SK-N-SH (cell line): ENCODE results near the gene LTF. TPM values are rescaled to one million over a fixed set of nuclear protein-coding genes. Genes with fewer than 3 reads are reported as not detected.

Experiments
- CTCF ChIA-PET: fragments of 300-600, 350-600 bp; formaldehyde crosslinking; extraction: SDS; loops from one replicate; lab custom pipeline; 2021; lab: Yijun Ruan, JAX
- POLR2A ChIA-PET: fragments of 350-600 bp; sonication (Branson Sonifier 250); formaldehyde crosslinking; extraction: SDS; loops from one replicate; lab custom pipeline; 2020; ENCODE audit warnings: antibody characterized with exemption, inconsistent platforms; lab: Yijun Ruan, JAX
- DNase-seq: peaks from one replicate; pipeline ENCODE4 v3.0.0; 2012
- H2AFZ ChIP-seq: fragments of 200-600 bp; sonication (generic); 2 replicates; pipeline ENCODE4 v1.8.1; 2016; ENCODE audit warnings: antibody characterized with exemption, mild to moderate bottlenecking, low read depth
- H3F3A ChIP-seq: fragments of 200-600 bp; sonication (generic); replicated peaks from 2 replicates; pipeline ENCODE3; 2016; ENCODE audit warnings: antibody characterized with exemption, mild to moderate bottlenecking; ENCODE audit not compliant: insufficient read depth
- H3K27ac ChIP-seq, 2 experiments: fragments of 200-500 bp in 1 of 2; fragments of 200-600 bp in 1 of 2; sonication (Bioruptor generic) in 1 of 2; sonication (generic), shearing (Covaris generic) in 1 of 2; 2 replicates each; pipeline versions ENCODE4 v1.5.1 to v1.6.1; 2014 to 2016; ENCODE audit warnings: low read depth in 2 of 2, inconsistent platforms in 1 of 2, low read length in 1 of 2, mild to moderate bottlenecking in 1 of 2, mixed read lengths in 1 of 2
- H3K27me3 ChIP-seq: fragments of 200-600 bp; sonication (generic), shearing (Covaris generic); 2 replicates; pipeline ENCODE4 v1.6.1; 2016; ENCODE audit warnings: mixed run types; ENCODE audit not compliant: insufficient read depth
- H3K36me3 ChIP-seq, 2 experiments: fragments of 200-500 bp in 1 of 2; fragments of 200-600 bp in 1 of 2; sonication (Bioruptor generic) in 1 of 2; sonication (generic) in 1 of 2; replicated peaks in 1 of 2; 2 replicates each; pipeline versions ENCODE3 to v1.5.1; 2014 to 2016; ENCODE audit warnings: low read length in 1 of 2, mild to moderate bottlenecking in 1 of 2; ENCODE audit not compliant: insufficient read depth in 2 of 2, control insufficient read depth in 1 of 2
- H3K4me1 ChIP-seq, 2 experiments: fragments of 200-500 bp in 1 of 2; fragments of 200-600 bp in 1 of 2; sonication (Bioruptor generic) in 1 of 2; sonication (generic), shearing (Covaris generic) in 1 of 2; 2 replicates each; pipeline versions ENCODE4 v1.5.1 to v1.6.1; 2014 to 2016; ENCODE audit warnings: low read depth in 1 of 2, low read length in 1 of 2, mixed run types in 1 of 2; ENCODE audit not compliant: insufficient read depth in 2 of 2, control insufficient read depth in 1 of 2
- H3K4me2 ChIP-seq: fragments of 200-600 bp; sonication (generic), shearing (Covaris generic); 2 replicates; pipeline ENCODE4 v1.6.1; 2017; ENCODE audit warnings: mixed run types
- H3K4me3 ChIP-seq, 2 experiments: fragments of 200-500 bp in 1 of 2; fragments of 200-600 bp in 1 of 2; sonication (Bioruptor generic) in 1 of 2; sonication (generic), shearing (Covaris generic) in 1 of 2; 2 replicates each; pipeline versions ENCODE4 v1.5.1 to v1.8.1; 2014 to 2016; ENCODE audit warnings: low read depth in 2 of 2, inconsistent platforms in 1 of 2, low read length in 1 of 2, mild to moderate bottlenecking in 1 of 2, mixed read lengths in 1 of 2, moderate library complexity in 1 of 2
- H3K79me2 ChIP-seq: fragments of 200-600 bp; sonication (generic); 2 replicates; pipeline ENCODE4 v1.8.1; 2017; ENCODE audit warnings: mild to moderate bottlenecking; ENCODE audit not compliant: insufficient read depth
- H3K9ac ChIP-seq: fragments of 200-600 bp; sonication (generic); 2 replicates; pipeline ENCODE4 v1.6.1; 2017; ENCODE audit warnings: mixed run types
- H3K9me2 ChIP-seq: fragments of 200-600 bp; sonication (generic); 2 replicates; pipeline ENCODE4 v1.6.1; 2017; ENCODE audit warnings: mixed run types
- H3K9me3 ChIP-seq: fragments of 200-600 bp; sonication (generic); 2 replicates; pipeline ENCODE4 v1.6.1; 2017; ENCODE audit warnings: mixed run types, mild to moderate bottlenecking, moderate library complexity
- H4K20me1 ChIP-seq: fragments of 200-600 bp; sonication (generic); 2 replicates; pipeline ENCODE4 v1.6.1; 2017; ENCODE audit warnings: mild to moderate bottlenecking, mixed run types; ENCODE audit not compliant: insufficient read depth
- ELF1 ChIP-seq: IDR thresholded peaks from 2 replicates; pipeline ENCODE4 v1.4.0; 2012
- FOSL2 ChIP-seq: IDR thresholded peaks from 2 replicates; pipeline ENCODE4 v1.4.0; 2012; ENCODE audit warnings: low read depth, mild to moderate bottlenecking, moderate library complexity, borderline replicate concordance
- FOXJ3 ChIP-seq: sonication (generic); formaldehyde crosslinking; IDR thresholded peaks from 2 replicates; pipeline ENCODE4 v1.5.1; 2020; ENCODE audit warnings: mild to moderate bottlenecking, missing genetic modification reagents
- FOXM1 ChIP-seq: IDR thresholded peaks from 2 replicates; pipeline ENCODE4 v1.4.0; 2012; ENCODE audit warnings: low read depth, mild to moderate bottlenecking
- IRF3 ChIP-seq: fragments of 150-350 bp; IDR thresholded peaks from 2 replicates; pipeline ENCODE4 v1.6.1; 2016; ENCODE audit warnings: mild to moderate bottlenecking, low read depth, low read length
- JUND ChIP-seq: IDR thresholded peaks from 2 replicates; pipeline ENCODE4 v1.4.0; 2012
- POLR2AphosphoS5 ChIP-seq: IDR thresholded peaks from 2 replicates; pipeline ENCODE4 v1.6.1; 2012; ENCODE audit warnings: low read depth, low read length
- RXRA ChIP-seq: IDR thresholded peaks from 2 replicates; pipeline ENCODE4 v1.4.0; 2012; ENCODE audit warnings: low read depth, mild to moderate bottlenecking, borderline replicate concordance
- SIN3A ChIP-seq: IDR thresholded peaks from 2 replicates; pipeline ENCODE4 v1.6.1; 2012; ENCODE audit warnings: low read depth, mild to moderate bottlenecking, low read length, moderate library complexity, borderline replicate concordance
- TAF1 ChIP-seq: IDR thresholded peaks from 2 replicates; pipeline ENCODE4 v1.6.1; 2012; ENCODE audit warnings: low read depth, mild to moderate bottlenecking, low read length, moderate library complexity, borderline replicate concordance
- TEAD4 ChIP-seq: IDR thresholded peaks from 2 replicates; pipeline ENCODE4 v1.4.0; 2012; ENCODE audit warnings: mild to moderate bottlenecking, borderline replicate concordance; ENCODE audit not compliant: insufficient read depth
- WGBS: methylation state at CpG from one replicate; pipeline ENCODE4 v1.1.6; 2017; ENCODE audit warnings: low lambda C conversion rate; 5-methylcytosine and 5-hydroxymethylcytosine counted together
- polyA plus RNA-seq, 3 experiments: library from polyadenylated mRNA; depleted of rRNA; stranded (reverse); fragments of >200 nt; gene quantifications; 2 replicates each; pipeline ENCODE4 v1.2.3, GENCODE V29; 2012
- TF ChIP-seq, protein P1 (sequence below): fragments of 200-600 bp; sonication (generic); IDR thresholded peaks from 2 replicates; pipeline ENCODE4 v1.6.1; 2017; ENCODE audit warnings: antibody characterized with exemption, mild to moderate bottlenecking, moderate library complexity
- TF ChIP-seq, protein P2 (sequence below): fragments of 150-350 bp; IDR thresholded peaks from 2 replicates; pipeline ENCODE4 v1.6.1; 2017; ENCODE audit warnings: antibody characterized with exemption, low read length, low read depth, borderline replicate concordance
- TF ChIP-seq, protein P3 (sequence below): IDR thresholded peaks from 2 replicates; pipeline ENCODE4 v1.4.0; 2012; ENCODE audit warnings: low read depth
- TF ChIP-seq, protein P4 (sequence below): IDR thresholded peaks from 2 replicates; pipeline ENCODE4 v1.4.0; 2012; ENCODE audit warnings: low read depth, borderline replicate concordance
- TF ChIP-seq, protein P5 (sequence below): IDR thresholded peaks from 2 replicates; pipeline ENCODE4 v1.6.1; 2012; ENCODE audit warnings: mild to moderate bottlenecking, low read depth, low read length, moderate library complexity

Gene LTF
- polyA plus RNA-seq, 1 of the 3 experiments (the other 2 are of a cell fraction): not detected

GRCh38 chr3:46501702-46502101 lies 37.0 kb upstream of the LTF start:
- no peaks in the 10 kb centered on the region for H3K27me3 ChIP-seq
- H3K4me2 ChIP-seq: no peak overlapping the region
- WGBS: 32% methylated on average over 4 of the region's 4 CpGs
- H3K36me3 ChIP-seq: no peaks in the 10 kb centered on the region
- ChIA-PET POLR2A (no interaction called here), CTCF (interaction anchor here (1.0 to 8.7 kb wide), 2 partner anchors 15 to 56 kb away, joined by 4 to 108 read pairs; no protein-coding TSS in a partner anchor)
- H4K20me1 ChIP-seq: no peaks in the 10 kb centered on the region
- H3K79me2 ChIP-seq: no peaks in the 10 kb centered on the region
- no peak for DNase-seq
- H3K4me1 ChIP-seq: peaks cover 0 to 6% of the 10 kb centered on the region in 2 experiments; a peak in 1 of 4 replicates
- TF ChIP-seq, protein P1, sequence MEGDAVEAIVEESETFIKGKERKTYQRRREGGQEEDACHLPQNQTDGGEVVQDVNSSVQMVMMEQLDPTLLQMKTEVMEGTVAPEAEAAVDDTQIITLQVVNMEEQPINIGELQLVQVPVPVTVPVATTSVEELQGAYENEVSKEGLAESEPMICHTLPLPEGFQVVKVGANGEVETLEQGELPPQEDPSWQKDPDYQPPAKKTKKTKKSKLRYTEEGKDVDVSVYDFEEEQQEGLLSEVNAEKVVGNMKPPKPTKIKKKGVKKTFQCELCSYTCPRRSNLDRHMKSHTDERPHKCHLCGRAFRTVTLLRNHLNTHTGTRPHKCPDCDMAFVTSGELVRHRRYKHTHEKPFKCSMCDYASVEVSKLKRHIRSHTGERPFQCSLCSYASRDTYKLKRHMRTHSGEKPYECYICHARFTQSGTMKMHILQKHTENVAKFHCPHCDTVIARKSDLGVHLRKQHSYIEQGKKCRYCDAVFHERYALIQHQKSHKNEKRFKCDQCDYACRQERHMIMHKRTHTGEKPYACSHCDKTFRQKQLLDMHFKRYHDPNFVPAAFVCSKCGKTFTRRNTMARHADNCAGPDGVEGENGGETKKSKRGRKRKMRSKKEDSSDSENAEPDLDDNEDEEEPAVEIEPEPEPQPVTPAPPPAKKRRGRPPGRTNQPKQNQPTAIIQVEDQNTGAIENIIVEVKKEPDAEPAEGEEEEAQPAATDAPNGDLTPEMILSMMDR: no peak
- TF ChIP-seq IRF3 (no peak), SIN3A (no peak), POLR2AphosphoS5 (no peak), ELF1 (no peak), RXRA (no peak), FOXJ3 (CRISPR knock-in tag) (no peak), TEAD4 (no peak), FOSL2 (no peak), JUND (no peak), TAF1 (no peak), FOXM1 (no peak)
- TF ChIP-seq, protein P2, sequence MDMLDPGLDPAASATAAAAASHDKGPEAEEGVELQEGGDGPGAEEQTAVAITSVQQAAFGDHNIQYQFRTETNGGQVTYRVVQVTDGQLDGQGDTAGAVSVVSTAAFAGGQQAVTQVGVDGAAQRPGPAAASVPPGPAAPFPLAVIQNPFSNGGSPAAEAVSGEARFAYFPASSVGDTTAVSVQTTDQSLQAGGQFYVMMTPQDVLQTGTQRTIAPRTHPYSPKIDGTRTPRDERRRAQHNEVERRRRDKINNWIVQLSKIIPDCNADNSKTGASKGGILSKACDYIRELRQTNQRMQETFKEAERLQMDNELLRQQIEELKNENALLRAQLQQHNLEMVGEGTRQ: no peak
- TF ChIP-seq, protein P3, sequence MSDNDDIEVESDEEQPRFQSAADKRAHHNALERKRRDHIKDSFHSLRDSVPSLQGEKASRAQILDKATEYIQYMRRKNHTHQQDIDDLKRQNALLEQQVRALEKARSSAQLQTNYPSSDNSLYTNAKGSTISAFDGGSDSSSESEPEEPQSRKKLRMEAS: no peak
- TF ChIP-seq, protein P4, sequence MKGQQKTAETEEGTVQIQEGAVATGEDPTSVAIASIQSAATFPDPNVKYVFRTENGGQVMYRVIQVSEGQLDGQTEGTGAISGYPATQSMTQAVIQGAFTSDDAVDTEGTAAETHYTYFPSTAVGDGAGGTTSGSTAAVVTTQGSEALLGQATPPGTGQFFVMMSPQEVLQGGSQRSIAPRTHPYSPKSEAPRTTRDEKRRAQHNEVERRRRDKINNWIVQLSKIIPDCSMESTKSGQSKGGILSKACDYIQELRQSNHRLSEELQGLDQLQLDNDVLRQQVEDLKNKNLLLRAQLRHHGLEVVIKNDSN: no peak
- TF ChIP-seq, protein P5, sequence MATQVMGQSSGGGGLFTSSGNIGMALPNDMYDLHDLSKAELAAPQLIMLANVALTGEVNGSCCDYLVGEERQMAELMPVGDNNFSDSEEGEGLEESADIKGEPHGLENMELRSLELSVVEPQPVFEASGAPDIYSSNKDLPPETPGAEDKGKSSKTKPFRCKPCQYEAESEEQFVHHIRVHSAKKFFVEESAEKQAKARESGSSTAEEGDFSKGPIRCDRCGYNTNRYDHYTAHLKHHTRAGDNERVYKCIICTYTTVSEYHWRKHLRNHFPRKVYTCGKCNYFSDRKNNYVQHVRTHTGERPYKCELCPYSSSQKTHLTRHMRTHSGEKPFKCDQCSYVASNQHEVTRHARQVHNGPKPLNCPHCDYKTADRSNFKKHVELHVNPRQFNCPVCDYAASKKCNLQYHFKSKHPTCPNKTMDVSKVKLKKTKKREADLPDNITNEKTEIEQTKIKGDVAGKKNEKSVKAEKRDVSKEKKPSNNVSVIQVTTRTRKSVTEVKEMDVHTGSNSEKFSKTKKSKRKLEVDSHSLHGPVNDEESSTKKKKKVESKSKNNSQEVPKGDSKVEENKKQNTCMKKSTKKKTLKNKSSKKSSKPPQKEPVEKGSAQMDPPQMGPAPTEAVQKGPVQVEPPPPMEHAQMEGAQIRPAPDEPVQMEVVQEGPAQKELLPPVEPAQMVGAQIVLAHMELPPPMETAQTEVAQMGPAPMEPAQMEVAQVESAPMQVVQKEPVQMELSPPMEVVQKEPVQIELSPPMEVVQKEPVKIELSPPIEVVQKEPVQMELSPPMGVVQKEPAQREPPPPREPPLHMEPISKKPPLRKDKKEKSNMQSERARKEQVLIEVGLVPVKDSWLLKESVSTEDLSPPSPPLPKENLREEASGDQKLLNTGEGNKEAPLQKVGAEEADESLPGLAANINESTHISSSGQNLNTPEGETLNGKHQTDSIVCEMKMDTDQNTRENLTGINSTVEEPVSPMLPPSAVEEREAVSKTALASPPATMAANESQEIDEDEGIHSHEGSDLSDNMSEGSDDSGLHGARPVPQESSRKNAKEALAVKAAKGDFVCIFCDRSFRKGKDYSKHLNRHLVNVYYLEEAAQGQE: no peak
- no peak overlapping the region for H3K27ac ChIP-seq
- no peak overlapping the region for H2AFZ ChIP-seq
- no peak overlapping the region for H3K4me3 ChIP-seq
- no peaks in the 10 kb centered on the region for H3K9me2 ChIP-seq
- no peak overlapping the region for H3K9ac ChIP-seq
- no peaks in the 10 kb centered on the region for H3K9me3 ChIP-seq
- no peaks in the 10 kb centered on the region for H3F3A ChIP-seq
